ENCODE results near the gene SHKBP1. TPM values are rescaled to one million over a fixed set of nuclear protein-coding genes. Genes with fewer than 3 reads are reported as not detected.
"Not testable (repeated sequence)": the region's sequence is repeated elsewhere in the genome, so short reads cannot be mapped to it uniquely, and the experiment has no call there.

Gene SHKBP1
- polyA plus RNA-seq, 10 donors = 14.7 to 31.7 (median 19.0) TPM

- DNase-seq = no peak
These were observed 6.6 kb downstream of the SHKBP1 start for GRCh38 chr19:40583283-40583682.

- no peak for DNase-seq
These were observed 7.3 kb downstream of the SHKBP1 start for GRCh38 chr19:40584007-40584406.

- DNase-seq = no peak
These were observed 8.7 kb downstream of the SHKBP1 start for GRCh38 chr19:40585241-40585981.

- DNase-seq = no peak
These were observed 9.3 kb downstream of the SHKBP1 start for GRCh38 chr19:40585982-40586422.

GRCh38 chr19:40586611-40587010, 9.9 kb downstream of the SHKBP1 start:
- DNase-seq = no peak

GRCh38 chr19:40588110-40588854, 11.6 kb downstream of the SHKBP1 start:
- no peak for DNase-seq

GRCh38 chr19:40588926-40589569, 12.4 kb downstream of the SHKBP1 start:
- DNase-seq = no peak

- peak in 1 of 3 donors; percentile 63 for DNase-seq
These were observed 13.1 kb downstream of the SHKBP1 start for GRCh38 chr19:40589591-40590429.

- DNase-seq = no peak
These were observed 14.0 kb downstream of the SHKBP1 start for GRCh38 chr19:40590464-40591265.

- not testable (repeated sequence) for DNase-seq
These were observed 15.1 kb downstream of the SHKBP1 start for GRCh38 chr19:40591724-40592123.

- no peak for DNase-seq
These were observed 15.5 kb downstream of the SHKBP1 start for GRCh38 chr19:40592170-40592569.

- DNase-seq = no peak
These were observed 17.6 kb downstream of the SHKBP1 start for GRCh38 chr19:40594255-40594654.

- no peak for DNase-seq
These were observed 18.0 kb downstream of the SHKBP1 start for GRCh38 chr19:40594657-40595091.

GRCh38 chr19:40596608-40597328, 20.1 kb downstream of the SHKBP1 start:
- peak in 2 of 3 donors; percentile 70 to 82 for DNase-seq

- DNase-seq = no peak
These were observed 20.7 kb downstream of the SHKBP1 start for GRCh38 chr19:40597329-40597838.

GRCh38 chr19:40598121-40598917, 21.6 kb downstream of the SHKBP1 start:
- peak; percentile 92 to 98 (median 95) for DNase-seq

GRCh38 chr19:40598918-40599307, 22.2 kb downstream of the SHKBP1 start:
- DNase-seq = no peak

GRCh38 chr19:40599331-40599901, 22.7 kb downstream of the SHKBP1 start:
- peak in 1 of 3 donors; percentile 74 for DNase-seq
